ENCODE data around the gene KLRK1.
"Not testable (repeated sequence)": the region's sequence is repeated elsewhere in the genome, so short reads cannot be mapped to it uniquely, and the experiment has no call there.

Gene KLRK1

DNA sequence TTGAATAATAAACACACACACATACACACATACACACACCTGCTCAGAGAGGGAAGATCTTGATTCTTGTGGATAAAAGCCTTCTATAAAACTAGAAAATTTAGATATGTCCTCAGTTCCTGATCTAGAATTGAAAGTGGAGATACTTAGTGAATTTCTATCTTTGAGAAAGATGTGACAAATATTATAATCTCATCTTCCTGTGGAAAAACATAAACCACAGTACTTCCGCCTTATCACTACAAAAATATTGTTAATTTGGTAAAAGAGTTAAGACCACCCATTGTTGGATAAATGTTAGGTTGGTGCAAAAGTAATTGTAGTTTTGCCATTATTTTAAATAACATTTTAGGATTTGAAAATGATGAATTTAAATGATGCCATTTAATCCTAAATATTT, at the start of gene KLRK1:
KLRK1 (minus strand) TSS at position 138 of the 400 bp plus-strand sequence. CDS start 1,231 bp downstream, outside the sequence.
- no peak for DNase-seq

DNA sequence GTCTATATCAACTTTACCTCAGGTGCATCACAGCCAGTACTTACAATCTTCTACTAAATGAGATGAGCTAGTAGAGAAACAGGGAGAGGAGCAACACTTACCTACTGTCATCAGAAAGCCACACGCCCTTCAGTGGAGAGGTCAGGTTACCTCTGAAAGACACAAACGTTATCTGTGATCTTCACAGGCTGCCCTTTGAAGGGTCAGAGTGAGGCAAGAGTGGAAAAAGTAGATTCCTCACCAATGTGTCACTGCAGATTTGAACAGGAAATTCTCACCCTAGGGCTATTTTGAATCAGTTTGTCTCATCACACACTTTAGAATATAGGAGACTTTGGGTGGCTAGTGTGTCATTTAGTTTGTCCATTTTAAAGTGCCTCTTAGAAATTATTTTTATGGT, 47.8 kb upstream of the KLRK1 start:
- not testable (repeated sequence) for DNase-seq

DNA sequence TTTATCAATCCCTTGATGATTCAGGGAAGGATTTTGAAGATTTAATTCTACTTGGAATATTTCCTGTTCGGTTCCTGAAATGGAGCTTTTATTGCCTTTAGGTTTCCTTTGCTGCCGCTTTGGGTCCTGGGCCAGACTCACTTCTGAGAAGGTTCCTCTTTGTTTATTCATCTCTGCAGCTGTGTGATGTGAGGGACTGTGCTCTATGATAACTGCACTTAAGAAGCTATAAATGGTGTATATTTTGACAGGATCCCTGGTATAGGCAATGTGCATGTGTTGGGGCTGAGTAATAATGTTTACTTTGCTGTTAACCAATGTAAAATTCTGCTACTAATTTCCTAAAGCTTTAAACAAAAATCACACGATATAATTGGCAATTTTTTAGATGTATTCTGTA, 46.0 kb upstream of the KLRK1 start, which contains the start of gene KLRC2:
KLRC2 (minus strand) TSS at position 195 of the 400 bp plus-strand sequence; CDS start at position 171, 24 bp downstream.
- not testable (repeated sequence) for DNase-seq

DNA sequence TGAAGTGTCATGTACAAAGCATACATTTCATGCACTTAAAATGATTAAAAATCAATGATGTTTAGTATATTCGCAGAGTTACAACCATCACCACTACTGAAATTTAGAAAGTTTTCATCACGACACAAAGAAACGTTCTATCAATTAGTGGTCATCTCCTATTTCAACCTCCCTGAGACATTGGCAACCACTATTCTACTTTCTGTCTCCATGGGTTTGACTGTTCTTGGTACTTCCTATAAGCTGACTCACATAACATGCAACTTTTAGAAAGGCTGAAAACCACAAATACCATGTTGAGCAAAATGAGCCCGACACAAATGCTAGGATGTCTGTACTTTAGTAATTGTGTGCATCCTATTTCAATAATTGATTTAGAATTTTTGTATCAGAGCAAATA, 40.8 kb upstream of the KLRK1 start:
- not testable (repeated sequence) for DNase-seq

DNA sequence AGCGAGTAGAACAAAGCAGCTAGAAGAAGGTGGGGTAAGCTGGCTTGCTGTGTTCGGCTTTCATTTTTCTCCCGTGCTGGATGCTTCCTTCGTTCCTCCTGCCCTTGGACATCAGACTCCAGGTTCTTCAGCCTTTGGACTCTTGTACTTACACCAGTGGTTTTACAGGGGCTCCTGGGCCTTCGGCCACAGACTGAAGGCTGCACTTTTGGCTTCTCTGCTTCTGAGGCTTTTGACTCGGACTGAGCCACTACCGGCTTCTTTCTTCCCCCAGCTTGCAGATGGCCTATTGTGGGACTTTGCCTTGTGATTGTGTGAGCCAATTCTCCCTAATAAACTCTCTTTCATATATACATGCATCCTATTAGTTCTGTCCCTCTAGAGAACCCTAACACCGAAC, 36.1 kb upstream of the KLRK1 start:
- DNase-seq, result not testable (repeated sequence)

DNA sequence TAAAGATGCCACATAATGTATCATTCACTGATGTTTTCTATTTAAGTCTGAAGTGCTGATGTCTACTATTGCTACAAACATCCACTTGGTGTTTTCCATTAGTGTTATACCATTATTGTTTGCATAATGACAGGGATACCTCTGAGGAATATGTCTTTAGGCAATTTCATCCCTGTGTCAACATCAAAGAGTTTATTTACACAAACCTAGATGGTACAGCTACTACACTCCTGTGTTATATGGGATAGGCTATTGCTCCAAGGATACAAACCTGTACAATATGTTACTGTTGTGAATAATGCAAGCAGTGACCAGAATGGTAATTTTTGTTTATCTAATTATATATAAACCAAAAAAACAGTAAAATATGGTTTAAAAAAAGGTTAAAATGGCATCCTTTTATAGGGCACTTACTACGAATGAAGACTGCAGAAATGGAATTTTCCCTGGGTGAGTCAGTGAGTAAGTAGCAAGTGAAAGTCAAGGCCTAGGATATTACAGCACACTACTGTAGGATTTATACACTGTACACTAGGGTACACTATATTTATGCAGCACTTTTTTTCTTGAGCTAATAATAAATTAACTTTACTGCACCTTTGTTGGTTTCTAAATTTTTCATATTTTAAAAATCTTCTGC, 34.5 kb upstream of the KLRK1 start:
- DNase-seq, result not testable (repeated sequence)

DNA sequence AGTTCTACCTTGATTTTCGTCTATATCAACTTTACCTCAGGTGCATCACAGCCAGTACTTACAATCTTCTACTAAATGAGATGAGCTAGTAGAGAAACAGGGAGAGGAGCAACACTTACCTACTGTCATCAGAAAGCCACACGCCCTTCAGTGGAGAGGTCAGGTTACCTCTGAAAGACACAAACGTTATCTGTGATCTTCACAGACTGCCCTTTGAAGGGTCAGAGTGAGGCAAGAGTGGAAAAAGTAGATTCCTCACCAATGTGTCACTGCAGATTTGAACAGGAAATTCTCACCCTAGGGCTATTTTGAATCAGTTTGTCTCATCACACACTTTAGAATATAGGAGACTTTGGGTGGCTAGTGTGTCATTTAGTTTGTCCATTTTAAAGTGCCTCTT, 32.3 kb upstream of the KLRK1 start:
- DNase-seq, result not testable (repeated sequence)

DNA sequence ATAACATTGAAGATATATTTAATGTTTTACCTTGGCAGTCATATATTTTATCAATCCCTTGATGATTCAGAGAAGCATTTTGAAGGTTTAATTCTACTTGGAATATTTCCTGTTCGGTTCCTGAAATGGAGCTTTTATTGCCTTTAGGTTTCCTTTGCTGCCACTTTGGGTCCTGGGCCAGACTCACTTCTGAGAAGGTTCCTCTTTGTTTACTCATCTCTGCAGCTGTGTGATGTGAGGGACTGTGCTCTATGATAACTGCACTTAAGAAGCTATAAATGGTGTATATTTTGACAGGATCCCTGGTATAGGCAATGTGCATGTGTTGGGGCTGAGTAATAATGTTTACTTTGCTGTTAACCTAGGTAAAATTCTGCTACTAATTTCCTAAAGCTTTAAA, 30.5 kb upstream of the KLRK1 start, which contains the start of gene KLRC3:
KLRC3 (minus strand) TSS at position 262 of the 400 bp plus-strand sequence; CDS start at position 217, 45 bp downstream.
- DNase-seq, result not testable (repeated sequence)

DNA sequence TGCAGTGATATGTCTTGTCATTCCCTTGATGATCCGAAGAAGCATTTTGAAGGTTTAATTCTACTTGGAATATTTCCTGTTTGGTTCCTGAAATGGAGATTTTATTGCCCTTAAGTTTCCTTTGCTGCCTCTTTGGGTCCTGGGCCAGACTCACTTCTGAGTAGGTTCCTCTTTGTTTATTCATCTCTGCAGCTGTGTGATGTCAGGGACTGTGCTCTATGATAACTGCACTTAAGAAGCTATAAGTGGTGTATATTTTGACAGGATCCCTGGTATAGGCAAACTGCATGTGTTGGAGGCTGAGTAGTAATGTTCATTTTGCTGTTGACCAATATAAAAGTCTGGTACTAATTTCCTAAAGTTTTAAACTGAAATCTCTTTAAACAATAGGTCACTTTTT, 19.6 kb upstream of the KLRK1 start, which contains the start of gene KLRC4:
KLRC4 (minus strand) TSS at position 366 of the 400 bp plus-strand sequence; CDS start at position 184, 182 bp downstream.
- no peak for DNase-seq

DNA sequence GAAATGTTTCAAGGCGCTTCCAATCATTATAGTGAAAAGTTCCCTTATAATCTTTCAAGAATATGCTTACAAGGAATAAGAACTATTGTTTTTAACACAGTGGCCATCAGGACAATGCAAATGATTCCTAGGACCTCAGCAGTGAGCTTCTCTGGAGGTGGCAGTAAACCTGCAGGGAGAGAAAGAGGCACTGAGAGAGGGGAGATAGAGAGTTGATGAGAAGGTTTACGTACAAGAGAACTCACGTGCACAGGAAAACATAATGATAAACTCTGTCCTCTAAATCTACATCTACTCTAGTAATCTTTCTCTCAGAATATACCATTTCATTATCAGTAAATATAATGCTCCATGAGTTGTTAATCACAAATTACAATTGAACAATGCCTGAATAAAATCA, 19.0 kb upstream of the KLRK1 start:
- no peak for DNase-seq

DNA sequence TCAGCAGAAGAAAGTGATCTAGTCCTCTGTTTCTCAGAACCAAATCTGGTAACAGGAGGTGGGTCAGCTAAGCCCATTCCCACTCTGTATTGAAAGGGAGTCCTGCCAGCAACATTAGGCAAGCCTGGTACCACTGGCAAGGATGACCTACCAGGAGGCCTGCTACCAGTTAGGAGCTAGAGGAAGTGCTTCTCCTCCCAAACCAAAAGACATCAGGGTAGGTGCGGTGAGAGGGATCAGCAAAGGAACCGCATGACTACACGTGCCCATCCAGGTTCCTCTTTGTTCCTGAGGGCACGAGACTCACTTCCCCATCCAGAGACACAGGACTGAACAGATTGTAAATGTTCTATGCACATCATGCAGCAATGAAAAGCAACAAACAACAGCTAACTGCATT, 16.9 kb upstream of the KLRK1 start:
- DNase-seq, result no peak

DNA sequence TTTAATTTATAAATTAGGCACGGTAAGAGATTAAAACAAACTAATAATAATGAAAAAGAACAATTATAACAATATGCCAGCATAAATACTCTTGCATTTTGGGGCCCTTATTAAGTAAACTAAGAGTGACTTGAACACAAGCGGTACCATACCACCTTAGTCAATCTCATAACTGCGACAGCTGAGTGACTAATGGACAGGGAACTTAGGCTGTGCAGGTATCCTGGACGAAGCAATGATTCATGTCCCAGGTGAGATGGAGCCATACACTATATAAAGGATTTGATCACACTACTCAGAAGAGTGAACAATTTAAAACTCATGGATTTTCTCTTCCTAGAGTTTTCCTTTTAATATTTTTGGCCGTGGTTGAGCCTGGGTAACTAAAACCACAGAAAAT, 15.5 kb upstream of the KLRK1 start:
- DNase-seq, result no peak

DNA sequence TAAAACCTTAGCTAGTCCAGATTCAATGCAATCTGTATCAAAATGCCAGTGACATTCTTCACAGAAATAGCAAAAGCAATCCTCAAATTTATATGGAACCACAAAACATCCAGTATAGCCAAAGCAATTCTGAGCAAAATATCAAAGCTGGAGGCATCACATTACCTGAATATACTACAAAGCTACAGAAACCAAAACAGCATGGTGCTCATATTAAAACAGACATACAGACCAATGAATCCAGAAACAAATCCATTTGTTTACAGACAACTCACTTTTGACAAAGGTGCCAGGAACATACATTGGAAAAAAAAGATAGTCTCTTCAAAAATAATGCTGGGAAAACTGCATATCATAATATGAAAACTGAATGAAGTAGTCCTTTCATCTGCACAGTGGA, 15.0 kb upstream of the KLRK1 start:
- no peak for DNase-seq

DNA sequence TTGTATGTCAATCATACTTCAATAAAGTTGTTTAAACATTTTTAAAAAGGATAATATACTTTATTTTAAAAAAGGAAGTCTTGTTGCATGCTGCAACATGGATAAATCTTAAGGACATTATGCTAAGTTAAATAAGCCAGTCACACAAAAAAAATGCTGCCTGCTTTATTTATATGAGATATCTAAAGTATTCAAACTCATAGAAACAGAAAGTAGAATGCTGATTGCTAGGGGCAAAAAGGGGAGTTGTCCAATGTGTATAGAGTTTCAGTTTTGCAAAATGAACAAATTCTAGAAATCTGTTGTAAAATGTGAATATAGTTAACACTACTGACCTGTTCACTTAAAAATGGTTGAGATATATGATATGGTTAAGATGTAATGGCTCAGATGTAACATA, 11.0 kb upstream of the KLRK1 start:
- DNase-seq, result no peak

DNA sequence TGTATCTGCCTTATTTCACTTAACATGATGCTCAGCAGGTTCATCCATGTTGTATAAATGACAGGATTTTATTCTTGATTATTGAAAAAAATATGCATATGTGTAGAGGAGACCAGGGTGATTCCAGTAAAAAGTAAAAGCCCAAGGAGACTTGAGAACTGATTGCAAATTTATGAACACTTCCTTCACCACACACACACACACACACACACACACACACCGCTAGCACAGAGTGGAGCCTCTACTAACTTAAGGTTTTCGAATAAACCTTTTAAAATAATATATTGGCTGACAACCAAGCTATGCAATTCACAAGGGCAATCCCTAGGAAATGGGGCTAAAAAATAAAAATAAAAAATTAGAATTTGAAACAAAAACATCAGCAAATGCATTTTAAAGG, 8.3 kb upstream of the KLRK1 start:
- DNase-seq, result no peak

DNA sequence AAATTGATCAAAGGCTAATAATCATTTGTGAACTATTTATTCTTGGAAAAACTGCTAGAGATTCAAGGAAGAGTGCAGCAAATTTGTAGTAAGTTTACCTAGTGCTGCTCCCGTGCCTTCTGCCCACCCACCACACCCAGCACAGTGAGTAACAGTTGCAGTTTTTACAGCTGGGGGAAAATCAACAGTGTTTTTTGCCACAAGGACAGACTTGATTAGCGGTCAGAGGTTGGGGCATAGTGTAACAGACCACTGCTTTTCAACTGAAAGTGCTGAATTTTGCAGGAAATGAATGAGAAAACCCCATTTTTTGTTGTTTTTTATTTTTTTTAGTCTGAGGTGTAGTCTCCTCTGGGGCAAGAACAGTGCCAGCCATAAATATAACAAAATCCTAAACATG, 7.5 kb upstream of the KLRK1 start:
- no peak for DNase-seq

DNA sequence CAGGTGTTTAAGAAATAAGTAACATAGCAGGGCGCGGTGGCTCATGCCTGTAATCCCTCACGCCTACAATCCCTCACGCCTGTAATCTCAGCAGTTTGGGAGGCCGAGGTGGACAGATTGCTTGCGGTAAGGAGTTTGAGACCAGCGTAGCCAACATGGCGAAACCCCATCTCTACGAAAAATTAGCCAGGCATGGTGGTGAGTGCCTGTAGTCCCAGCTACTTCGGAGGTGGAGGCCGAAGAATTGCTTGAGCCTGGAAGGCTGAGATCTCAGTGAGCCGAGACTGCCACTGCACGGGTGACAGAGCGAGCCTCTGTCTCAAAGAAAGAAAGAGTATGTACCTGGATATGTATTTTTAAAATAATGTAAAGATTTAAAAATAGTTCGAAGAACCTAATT, 6.3 kb upstream of the KLRK1 start:
- not testable (repeated sequence) for DNase-seq

DNA sequence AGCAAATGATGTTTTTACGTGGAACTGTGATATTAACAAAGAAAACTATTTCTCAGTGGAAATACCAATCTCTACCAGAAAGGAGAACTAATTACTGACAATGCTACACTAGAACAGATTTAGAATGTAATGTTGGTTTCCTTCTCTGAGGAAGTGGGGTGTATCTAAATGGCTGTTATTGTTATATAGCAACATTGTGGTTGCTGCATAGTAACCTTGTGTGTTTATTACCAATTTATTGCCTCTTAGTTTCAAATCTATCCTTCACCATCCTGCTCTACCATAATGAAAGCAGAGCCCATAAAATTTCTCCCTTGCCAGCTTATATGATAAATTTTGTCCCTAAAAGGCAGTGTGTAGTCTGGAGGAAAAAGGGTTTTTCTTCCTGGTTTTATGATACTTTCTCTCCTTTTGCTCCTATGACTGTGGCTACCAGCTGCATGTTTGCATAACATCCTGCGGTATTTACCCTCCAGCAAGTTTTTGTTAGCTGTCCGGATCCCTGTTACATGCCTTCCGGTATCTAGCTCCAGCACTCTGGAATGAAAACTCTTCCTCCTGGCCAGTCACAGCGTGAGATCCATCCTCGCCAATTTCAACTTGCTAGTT, 5.7 kb upstream of the KLRK1 start:
- no peak for DNase-seq

DNA sequence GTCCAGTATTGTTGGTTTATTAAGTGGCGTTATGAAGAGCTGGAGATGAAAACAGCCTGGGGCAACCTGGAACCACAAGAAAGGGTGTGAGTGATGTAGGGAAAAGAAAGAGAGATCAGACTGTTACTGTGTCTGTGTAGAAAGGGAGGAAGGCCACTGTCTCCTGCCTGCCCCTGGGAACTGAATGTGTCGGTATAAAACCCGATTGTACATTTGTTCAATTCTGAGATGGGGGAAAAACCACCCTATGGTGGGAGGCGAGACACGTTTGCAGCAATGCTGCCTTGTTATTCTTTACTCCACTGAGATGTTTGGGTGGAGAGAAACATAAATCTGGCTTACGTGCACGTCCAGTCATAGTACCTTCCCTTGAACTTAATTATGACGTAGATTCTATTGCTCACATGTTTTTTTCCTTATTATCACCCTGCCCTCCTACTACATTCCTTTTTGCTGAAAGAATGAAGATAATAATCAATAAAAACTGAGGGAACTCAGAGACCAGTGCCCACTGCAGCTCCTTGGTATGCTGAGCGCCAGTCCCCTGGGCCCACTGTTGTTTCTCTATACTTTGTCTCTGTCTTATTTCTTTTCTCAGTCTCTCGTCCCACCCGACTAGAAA, 4.8 kb upstream of the KLRK1 start:
- DNase-seq, result not testable (repeated sequence)

DNA sequence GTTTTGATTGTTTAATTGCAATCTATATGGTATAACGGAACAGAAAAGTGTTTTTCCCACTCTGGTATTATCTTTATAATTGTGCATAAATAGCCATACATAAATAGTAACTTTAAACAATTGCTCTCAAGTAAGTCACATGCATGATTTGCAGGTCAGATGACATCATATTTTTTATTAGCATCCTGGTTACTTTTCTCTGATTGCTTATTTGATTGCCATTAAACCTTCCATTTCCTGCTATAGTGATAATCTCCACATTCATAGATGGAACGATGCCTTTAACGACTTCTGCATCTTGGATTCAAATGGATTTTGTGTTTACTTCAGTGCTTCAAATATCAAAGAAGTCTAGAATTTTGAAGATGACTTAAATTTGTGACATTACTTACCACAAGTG, 3.5 kb upstream of the KLRK1 start:
- no peak for DNase-seq

DNA sequence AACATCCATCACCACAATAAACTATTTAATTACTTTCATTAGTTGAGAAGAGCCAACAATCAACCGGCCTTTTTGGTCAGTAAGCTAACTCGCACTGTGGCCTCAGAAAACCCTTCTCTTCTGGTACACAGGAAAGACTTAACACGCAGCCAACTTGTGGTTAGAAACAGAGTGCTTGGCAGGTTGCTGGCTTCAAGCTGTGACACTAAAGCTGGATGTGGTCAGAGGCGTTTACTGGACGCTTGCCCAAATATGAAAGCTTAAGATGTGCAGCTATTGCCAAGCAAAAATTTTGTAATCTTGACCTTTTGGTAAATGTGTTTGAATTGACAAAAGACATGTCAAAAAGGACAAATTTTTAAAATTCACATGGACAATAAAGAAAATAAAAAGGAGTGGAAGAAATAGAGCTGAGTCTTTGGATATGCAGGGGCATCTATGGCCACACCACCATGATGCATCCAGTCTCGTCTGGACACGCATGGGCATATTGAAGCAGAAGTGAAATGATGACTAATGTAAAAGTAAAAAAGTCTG, 2.6 kb upstream of the KLRK1 start:
- no peak for DNase-seq

DNA sequence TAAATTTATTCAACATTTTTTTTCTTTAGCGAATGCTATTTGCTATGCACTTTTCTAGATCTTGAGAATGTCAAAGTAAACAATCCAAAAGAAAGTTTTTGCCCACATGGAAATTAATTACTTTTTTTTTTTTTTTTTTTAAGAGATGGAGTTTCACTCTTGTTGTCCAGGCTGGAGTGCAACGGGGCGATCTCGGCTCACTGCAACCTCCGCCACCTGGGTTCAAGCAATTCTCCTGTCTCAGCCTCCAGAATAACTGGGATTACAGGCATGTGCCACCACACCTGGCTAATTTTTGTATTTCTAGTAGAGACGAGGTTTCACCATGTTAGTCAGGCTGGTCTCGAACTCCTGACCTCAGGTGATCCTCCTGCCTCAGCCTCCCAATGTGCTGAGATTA, 1.1 kb upstream of the KLRK1 start:
- not testable (repeated sequence) for DNase-seq

DNA sequence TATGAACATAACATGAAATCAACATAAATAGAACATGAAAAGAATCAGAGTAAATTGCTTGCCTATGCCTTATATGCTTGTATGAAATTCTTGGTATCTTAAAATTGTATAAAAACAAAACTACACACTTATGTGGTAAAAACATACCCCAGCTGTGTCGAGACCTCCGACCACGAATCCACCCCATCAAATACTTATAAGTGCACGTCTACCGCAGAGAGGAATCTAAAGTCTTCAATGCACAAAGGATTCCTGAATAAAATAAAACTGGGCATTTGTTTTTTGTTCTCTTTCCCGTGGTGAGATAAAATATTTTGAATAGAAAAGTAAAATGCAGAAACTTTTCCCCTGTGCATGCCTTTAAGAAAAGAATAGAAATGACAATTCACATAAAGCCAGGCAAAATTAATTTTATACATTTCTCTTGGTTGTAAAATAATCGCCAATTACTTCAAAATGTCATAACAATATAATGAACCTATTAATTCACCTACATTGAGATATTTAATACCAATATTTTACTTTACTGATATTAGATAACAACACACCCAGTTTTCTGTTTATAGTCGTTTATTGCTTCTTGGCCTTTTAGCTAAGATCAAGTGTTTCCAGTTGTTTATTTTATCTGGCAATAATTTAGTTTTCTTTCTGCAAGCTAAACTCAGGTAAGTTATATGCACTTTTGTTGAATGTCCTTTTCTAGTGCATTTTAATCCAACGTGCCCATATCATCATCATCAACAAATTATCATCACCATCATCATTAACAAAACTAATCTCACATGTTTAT, 1.0 kb downstream of the KLRK1 start:
- DNase-seq, result no peak
